Karpas-422 (cell line): Measurements from ENCODE around the gene CDK3. TPM values are rescaled to one million over a fixed set of nuclear protein-coding genes. Genes with fewer than 3 reads are reported as not detected.

Experiments used
- DNase-seq: peaks from one replicate; pipeline ENCODE4 v3.0.0-alpha.2; 2015
- H2AFZ ChIP-seq: fragments of 200-600 bp; sonication (generic); 2 replicates; pipeline ENCODE4 v1.6.1; 2014; ENCODE audit warnings: antibody characterized with exemption, low read length, mixed read lengths
- H3K27ac ChIP-seq: fragments of 200-600 bp; sonication (generic); 2 replicates; pipeline ENCODE4 v1.5.1; 2014; ENCODE audit warnings: mild to moderate bottlenecking, low read length, moderate library complexity
- H3K27me3 ChIP-seq: fragments of 200-600 bp; sonication (generic); 2 replicates; pipeline ENCODE4 v1.6.1; 2014; ENCODE audit warnings: low read length, mixed read lengths
- H3K36me3 ChIP-seq: fragments of 200-600 bp; sonication (generic); 2 replicates; pipeline ENCODE4 v1.6.1; 2014; ENCODE audit warnings: low read length, mixed read lengths; ENCODE audit not compliant: insufficient read depth
- H3K4me1 ChIP-seq: fragments of 200-600 bp; sonication (generic); 2 replicates; pipeline ENCODE4 v1.6.1; 2014; ENCODE audit warnings: mild to moderate bottlenecking, low read length, mixed read lengths
- H3K4me2 ChIP-seq: fragments of 200-600 bp; sonication (generic); 2 replicates; pipeline ENCODE4 v1.6.1; 2014; ENCODE audit warnings: low read length, low read depth, mild to moderate bottlenecking; ENCODE audit not compliant: poor library complexity, severe bottlenecking
- H3K4me3 ChIP-seq: fragments of 200-600 bp; sonication (generic); 2 replicates; pipeline ENCODE4 v1.5.1; 2014; ENCODE audit warnings: mild to moderate bottlenecking, antibody characterized with exemption, low read length, mixed read lengths
- H3K79me2 ChIP-seq: fragments of 200-600 bp; sonication (generic); 2 replicates; pipeline ENCODE4 v1.6.1; 2014; ENCODE audit warnings: mild to moderate bottlenecking, low read length, mixed read lengths
- H3K9ac ChIP-seq: fragments of 200-600 bp; sonication (generic); 2 replicates; pipeline ENCODE4 v1.6.0; 2014; ENCODE audit warnings: low read length
- H3K9me2 ChIP-seq: fragments of 200-600 bp; sonication (generic), shearing (Covaris generic); replicated peaks from 2 replicates; pipeline ENCODE4 v1.6.0; 2014; ENCODE audit warnings: mild to moderate bottlenecking, low read length, moderate library complexity; ENCODE audit not compliant: insufficient read depth
- H3K9me3 ChIP-seq: fragments of 300-700, 200-600 bp; sonication (generic); 2 replicates; pipeline ENCODE4 v1.6.1; 2014; ENCODE audit warnings: low read length, mixed read lengths
- H4K20me1 ChIP-seq: fragments of 200-600 bp; sonication (generic); 2 replicates; pipeline ENCODE4 v1.6.1; 2014; ENCODE audit warnings: mild to moderate bottlenecking, antibody characterized with exemption, low read length, low read depth; ENCODE audit not compliant: insufficient read depth
- total RNA-seq: library from RNA; depleted of rRNA; stranded (reverse); fragments of >200 nt; shearing (Covaris generic); gene quantifications from 2 replicates; pipeline ENCODE4 v1.2.3, GENCODE V29; 2014; ENCODE audit warnings: low replicate concordance

The CDK3 gene
- total RNA-seq, 1 experiment from 2014 or later = 4.7 TPM

- H3K79me2 ChIP-seq = no peaks in the 10 kb centered on the region
- no peaks in the 10 kb centered on the region for H4K20me1 ChIP-seq
- H3K4me2 ChIP-seq = no peak overlapping the region
- no peak overlapping the region for H3K4me3 ChIP-seq
- H2AFZ ChIP-seq = no peak overlapping the region
- no peaks in the 10 kb centered on the region for H3K9me3 ChIP-seq
- no peak overlapping the region for H3K27ac ChIP-seq
- H3K9me2 ChIP-seq = no peaks in the 10 kb centered on the region
- H3K9ac ChIP-seq = no peak overlapping the region
- H3K4me1 ChIP-seq = peaks cover 10% of the 10 kb centered on the region
- no peaks in the 10 kb centered on the region for H3K27me3 ChIP-seq
- no peak for DNase-seq
- peaks cover 9% of the 10 kb centered on the region; the same call in 1 of the 2 replicates for H3K36me3 ChIP-seq
These were observed 45.4 kb downstream of the CDK3 start for GRCh38 chr17:76046064-76046463.

GRCh38 chr17:76048025-76048605, 47.5 kb downstream of the CDK3 start:
- Histone ChIP-seq H3K79me2 (no peaks in the 10 kb centered on the region), H3K9me2 (no peaks in the 10 kb centered on the region), H3K4me3 (no peak overlapping the region), H3K9me3 (no peaks in the 10 kb centered on the region), H2AFZ (no peak overlapping the region), H4K20me1 (no peaks in the 10 kb centered on the region), H3K27me3 (no peaks in the 10 kb centered on the region), H3K36me3 (peaks cover 9% of the 10 kb centered on the region; the same call in 1 of the 2 replicates), H3K9ac (no peak overlapping the region), H3K4me2 (peak overlapping the region; percentile 15), H3K4me1 (peaks cover 10% of the 10 kb centered on the region), H3K27ac (no peak overlapping the region)
- no peak for DNase-seq

GRCh38 chr17:76048711-76049110, 48.1 kb downstream of the CDK3 start:
- H2AFZ ChIP-seq = no peak overlapping the region
- no peak for DNase-seq
- H3K4me1 ChIP-seq = peaks cover 10% of the 10 kb centered on the region
- H3K4me3 ChIP-seq = no peak overlapping the region
- no peak overlapping the region for H3K9ac ChIP-seq
- H3K4me2 ChIP-seq = no peak overlapping the region
- H4K20me1 ChIP-seq = no peaks in the 10 kb centered on the region
- no peak overlapping the region for H3K27ac ChIP-seq
- no peaks in the 10 kb centered on the region for H3K79me2 ChIP-seq
- H3K27me3 ChIP-seq = no peaks in the 10 kb centered on the region
- no peaks in the 10 kb centered on the region for H3K9me3 ChIP-seq
- no peaks in the 10 kb centered on the region for H3K9me2 ChIP-seq
- H3K36me3 ChIP-seq = peaks cover 9% of the 10 kb centered on the region; the same call in 1 of the 2 replicates

GRCh38 chr17:76049239-76049638, 48.6 kb downstream of the CDK3 start:
- no peaks in the 10 kb centered on the region for H3K9me3 ChIP-seq
- H4K20me1 ChIP-seq = no peaks in the 10 kb centered on the region
- no peak overlapping the region for H3K27ac ChIP-seq
- peaks cover 9% of the 10 kb centered on the region; the same call in 1 of the 2 replicates for H3K36me3 ChIP-seq
- H3K9ac ChIP-seq = no peak overlapping the region
- no peak overlapping the region for H3K4me3 ChIP-seq
- H3K4me1 ChIP-seq = peaks cover 10% of the 10 kb centered on the region
- H2AFZ ChIP-seq = no peak overlapping the region
- DNase-seq = no peak
- H3K79me2 ChIP-seq = no peaks in the 10 kb centered on the region
- H3K4me2 ChIP-seq = no peak overlapping the region
- H3K27me3 ChIP-seq = no peaks in the 10 kb centered on the region
- no peaks in the 10 kb centered on the region for H3K9me2 ChIP-seq

GRCh38 chr17:76049836-76050537, 49.3 kb downstream of the CDK3 start:
- Histone ChIP-seq H3K27me3 (no peaks in the 10 kb centered on the region), H3K4me1 (peaks cover 10% of the 10 kb centered on the region), H3K9ac (no peak overlapping the region), H3K9me3 (no peaks in the 10 kb centered on the region), H3K4me3 (no peak overlapping the region), H3K79me2 (no peaks in the 10 kb centered on the region), H4K20me1 (no peaks in the 10 kb centered on the region), H2AFZ (no peak overlapping the region), H3K27ac (no peak overlapping the region), H3K9me2 (no peaks in the 10 kb centered on the region), H3K36me3 (peaks cover 9% of the 10 kb centered on the region; the same call in 1 of the 2 replicates), H3K4me2 (no peak overlapping the region)
- DNase-seq = no peak

- H3K36me3 ChIP-seq = peaks cover 9% of the 10 kb centered on the region; the same call in 1 of the 2 replicates
- H3K4me3 ChIP-seq = no peak overlapping the region
- no peak overlapping the region for H3K4me2 ChIP-seq
These were observed 50.1 kb downstream of the CDK3 start for GRCh38 chr17:76050538-76051467.

GRCh38 chr17:76051561-76051960, 50.9 kb downstream of the CDK3 start:
- peaks cover 11% of the 10 kb centered on the region; the same call in 1 of the 2 replicates for H3K36me3 ChIP-seq
- no peaks in the 10 kb centered on the region for H3K9me3 ChIP-seq
- H3K9ac ChIP-seq = no peak overlapping the region
- H3K9me2 ChIP-seq = no peaks in the 10 kb centered on the region
- DNase-seq = no peak
- H4K20me1 ChIP-seq = no peaks in the 10 kb centered on the region
- no peaks in the 10 kb centered on the region for H3K27me3 ChIP-seq
- peaks cover 10% of the 10 kb centered on the region for H3K4me1 ChIP-seq
- H3K79me2 ChIP-seq = no peaks in the 10 kb centered on the region
- no peak overlapping the region for H3K4me3 ChIP-seq
- no peak overlapping the region for H3K4me2 ChIP-seq
- H3K27ac ChIP-seq = no peak overlapping the region
- no peak overlapping the region for H2AFZ ChIP-seq

More at GRCh38 chr17:76050538-76051467, 50.1 kb downstream of the CDK3 start:
- peaks cover 10% of the 10 kb centered on the region for H3K4me1 ChIP-seq
- H3K79me2 ChIP-seq = no peaks in the 10 kb centered on the region
- no peaks in the 10 kb centered on the region for H3K9me2 ChIP-seq
- no peak overlapping the region for H3K27ac ChIP-seq
- no peaks in the 10 kb centered on the region for H4K20me1 ChIP-seq
- no peak overlapping the region for H2AFZ ChIP-seq
- no peaks in the 10 kb centered on the region for H3K9me3 ChIP-seq
- no peaks in the 10 kb centered on the region for H3K27me3 ChIP-seq
- H3K9ac ChIP-seq = no peak overlapping the region
- no peak for DNase-seq
